GM21619 (cell line): ENCODE data around the gene MGLL.

Experiments
- ATAC-seq: cut with Tn5 transposase; IDR thresholded peaks from one replicate; pipeline ENCODE4 v1.9.1; 2021; ENCODE audit not compliant: unreplicated experiment

Gene MGLL

DNA sequence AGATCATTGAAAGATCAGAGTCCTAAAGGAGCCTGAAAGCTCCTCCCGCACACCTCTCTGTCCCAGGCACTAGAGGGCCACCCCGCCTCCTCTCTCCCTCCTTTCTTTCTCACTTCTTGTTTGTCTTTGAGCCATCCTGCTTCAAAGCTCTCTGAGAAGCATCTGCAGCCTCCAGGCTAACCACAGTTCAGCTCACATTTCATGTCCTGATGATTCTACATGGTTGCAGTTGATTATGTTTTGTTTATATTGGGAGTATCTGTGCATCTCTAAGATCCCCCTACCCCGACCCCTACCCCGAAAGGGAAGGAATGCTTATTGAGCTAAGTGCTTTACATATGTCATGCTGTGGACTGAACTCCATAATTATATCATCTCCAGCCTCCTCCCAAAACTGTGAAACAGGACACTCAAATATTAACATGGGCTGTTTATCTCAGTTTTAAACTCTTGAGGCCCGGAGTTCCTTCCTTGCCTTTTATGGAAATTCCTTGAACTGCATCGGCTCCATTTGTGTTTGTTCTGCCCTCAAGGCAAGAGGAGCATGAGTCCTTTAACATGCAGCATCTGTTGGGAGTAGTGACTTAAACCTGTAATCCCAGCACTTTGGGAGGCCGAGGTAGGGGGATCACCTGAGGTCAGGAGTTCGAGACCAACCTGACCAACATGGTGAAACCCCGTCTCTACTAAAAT is 30.9 kb downstream of the MGLL start:
- peak; percentile 86 for ATAC-seq

DNA sequence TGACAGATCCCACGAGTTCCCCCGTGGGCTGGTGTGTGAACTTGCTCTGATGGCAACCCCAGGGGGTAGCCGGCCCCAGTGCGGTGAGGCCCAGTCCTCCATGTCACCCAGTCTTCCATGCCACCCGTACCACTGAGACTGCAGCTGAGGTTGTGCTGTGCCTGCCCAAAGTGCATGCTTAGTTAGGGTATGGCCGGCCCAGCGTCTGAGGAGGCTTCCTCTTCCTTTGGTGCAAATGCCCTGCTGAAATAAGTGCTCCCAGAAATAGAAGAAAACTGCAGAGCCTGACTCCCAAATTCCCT is 31.5 kb downstream of the MGLL start:
- ATAC-seq = peak; percentile 9

DNA sequence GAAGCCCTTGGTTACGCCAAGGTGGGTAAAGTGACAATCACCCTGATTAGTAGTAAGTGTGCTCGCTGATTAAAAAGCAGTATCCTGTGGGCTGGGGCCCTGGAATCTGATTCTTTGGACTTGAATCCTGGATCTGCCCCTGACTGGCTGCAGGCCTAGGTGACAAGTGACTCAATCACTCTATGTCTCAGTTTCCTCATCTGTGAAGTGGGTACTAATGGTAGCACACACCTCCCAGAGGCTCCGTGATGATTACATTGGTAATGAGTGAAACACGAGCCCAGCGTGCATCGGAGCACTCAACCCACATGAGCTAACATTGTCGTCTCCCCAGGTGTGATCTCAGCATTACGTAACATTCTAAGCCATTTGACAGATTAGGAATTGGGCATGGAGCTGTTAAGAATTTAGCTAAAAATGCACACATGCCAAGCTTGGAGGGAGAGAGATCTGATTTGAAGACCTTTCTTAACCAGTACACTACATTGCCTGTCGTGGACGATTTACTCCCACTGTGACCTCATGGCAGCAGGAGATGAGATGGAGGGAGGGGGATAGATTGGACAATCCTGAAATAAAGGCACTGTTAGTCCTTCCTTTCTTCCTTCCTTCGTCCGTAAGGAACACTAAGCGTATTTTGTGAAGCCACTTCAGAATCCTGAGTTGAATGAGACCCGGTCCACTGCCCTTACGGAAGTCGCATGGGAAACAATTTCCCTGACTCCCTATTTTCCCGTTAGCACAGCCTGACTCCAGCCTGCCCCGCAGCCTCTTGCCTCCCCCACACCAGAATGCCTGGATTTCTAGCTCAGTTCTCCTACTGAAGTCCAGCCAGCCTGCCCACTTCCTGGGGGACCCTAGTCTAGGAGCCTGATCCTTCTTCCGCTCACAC is 32.1 kb downstream of the MGLL start:
- no peak for ATAC-seq

DNA sequence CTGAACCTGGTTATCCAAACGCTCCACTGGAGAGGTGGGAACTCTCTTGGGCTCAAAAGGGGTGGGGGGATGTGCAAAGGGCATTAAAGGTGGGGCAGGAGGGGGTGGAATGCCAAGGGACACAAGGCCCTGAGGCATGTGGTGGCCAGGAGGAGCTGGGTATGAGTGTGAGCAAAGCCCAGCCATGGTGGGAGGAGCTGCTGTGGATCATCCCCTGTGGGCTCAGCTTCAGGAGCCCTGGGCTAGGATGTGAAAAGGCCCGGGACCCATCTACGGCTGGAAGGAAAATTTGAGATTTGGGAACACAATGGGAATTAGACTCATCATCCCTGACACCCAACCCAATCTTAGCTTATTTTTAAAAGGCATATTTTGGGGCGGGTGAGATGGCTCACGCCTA is 33.3 kb downstream of the MGLL start:
- no peak for ATAC-seq

DNA sequence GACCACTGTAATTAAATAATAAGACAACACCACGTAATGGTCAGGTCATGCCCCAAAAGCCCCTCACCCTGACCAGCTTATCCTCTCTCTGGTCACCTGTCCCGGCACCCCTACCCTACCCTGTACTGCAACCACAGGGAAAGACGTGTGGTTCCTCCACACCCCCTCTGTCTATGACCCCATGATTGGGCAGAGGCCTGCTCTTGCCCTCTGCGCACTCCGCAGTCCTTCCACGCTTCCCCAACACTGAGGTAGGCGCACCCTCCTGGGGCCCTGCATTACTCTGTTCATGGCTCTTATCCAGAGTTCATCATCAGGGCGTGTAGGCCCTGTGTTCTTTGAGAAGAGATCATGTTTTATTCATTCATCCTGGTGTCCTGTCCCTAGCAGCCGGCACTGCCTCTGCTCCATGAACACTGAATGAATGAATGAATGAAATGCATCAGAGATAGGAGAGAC is 33.8 kb downstream of the MGLL start:
- ATAC-seq = no peak

DNA sequence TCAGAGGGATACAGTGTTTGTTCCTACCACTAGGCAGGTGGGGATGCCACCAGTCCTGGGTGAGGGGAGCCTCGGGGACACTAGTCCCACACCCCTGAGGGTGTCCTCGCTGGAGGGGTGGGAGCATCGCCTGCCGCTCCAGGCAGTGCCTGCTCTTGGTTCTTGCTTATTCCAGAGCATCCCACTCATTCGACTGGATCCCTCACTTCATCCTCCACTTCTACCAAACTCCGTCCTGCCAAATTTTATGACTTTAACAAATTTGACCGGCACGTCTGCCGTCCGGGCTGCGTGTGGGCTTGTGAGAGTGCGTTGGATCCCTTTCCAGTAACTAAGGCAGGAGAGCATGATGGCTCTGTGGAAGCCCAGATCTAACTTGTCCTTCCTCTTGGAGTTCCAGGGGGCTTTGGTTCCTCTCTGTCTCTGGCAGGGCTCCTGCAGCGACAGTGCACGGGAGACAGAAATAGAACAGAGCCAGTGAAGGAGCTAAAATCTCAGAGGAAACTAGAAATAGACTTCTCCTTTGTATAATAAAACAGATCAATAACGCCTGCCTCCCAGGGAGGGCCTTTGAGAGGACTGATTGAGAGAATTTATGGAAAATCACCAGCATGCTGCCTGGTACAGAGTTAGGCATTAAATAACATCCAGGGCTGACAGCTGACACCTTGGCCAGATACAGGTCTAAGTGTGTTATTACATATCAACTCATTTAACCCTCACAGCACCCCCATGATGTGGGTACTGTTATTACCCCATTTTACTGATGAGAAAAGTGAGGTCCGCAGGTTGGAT is 34.5 kb downstream of the MGLL start:
- ATAC-seq = no peak

DNA sequence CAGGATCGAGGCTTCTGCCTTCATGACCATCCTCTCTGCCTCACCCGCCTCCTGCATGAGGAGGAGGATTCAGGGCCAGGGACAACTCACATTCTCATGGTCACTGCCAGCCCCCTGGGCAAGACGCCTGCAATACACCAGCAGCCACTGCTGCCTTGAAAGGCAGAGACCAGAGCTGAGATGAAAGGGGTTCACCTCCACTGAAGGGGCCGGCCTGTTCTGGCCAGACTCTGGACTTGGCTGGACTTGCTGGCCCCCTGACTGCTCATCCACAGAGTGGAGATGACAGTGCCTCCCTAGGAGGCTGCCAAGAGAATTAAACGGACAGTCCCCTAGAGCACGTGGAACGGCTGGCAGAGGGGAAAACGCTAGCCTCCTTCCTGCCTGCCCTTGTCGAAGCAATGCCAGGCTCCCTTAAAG is 35.2 kb downstream of the MGLL start:
- ATAC-seq = no peak

DNA sequence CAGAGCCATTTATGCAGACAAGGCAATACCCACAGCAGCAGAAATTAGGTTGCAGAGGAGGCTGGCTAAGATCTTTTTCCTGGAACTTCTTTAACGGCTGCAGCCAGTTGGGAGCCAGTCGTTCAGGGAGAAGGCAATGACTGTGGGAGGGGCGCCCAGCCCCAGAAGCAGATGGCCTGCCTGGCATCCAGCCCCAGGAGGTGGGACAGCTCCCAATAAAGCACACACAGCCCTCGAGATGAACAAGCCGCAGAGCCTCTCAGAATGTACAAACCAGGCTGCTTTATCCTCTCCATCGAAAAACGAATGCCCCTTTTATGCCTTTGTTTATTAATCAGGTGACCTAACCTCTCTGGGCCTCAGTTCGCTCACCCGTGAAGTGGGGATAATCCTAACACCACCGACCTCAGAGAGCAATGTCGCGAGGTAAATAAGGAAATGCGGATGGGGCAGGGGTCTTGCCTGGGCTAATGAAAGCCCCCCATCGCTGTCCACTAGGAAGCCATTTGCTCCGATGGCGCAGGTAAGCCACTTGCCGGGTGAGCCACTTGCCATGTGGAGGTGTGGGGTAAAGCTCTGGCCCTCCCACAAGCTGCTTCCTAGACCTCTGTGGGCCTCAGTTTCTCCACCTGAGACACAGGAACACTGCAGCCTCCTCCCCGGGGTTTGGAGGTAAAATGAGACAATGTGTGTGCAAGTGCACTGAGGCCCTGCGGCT is 35.8 kb downstream of the MGLL start:
- no peak for ATAC-seq

DNA sequence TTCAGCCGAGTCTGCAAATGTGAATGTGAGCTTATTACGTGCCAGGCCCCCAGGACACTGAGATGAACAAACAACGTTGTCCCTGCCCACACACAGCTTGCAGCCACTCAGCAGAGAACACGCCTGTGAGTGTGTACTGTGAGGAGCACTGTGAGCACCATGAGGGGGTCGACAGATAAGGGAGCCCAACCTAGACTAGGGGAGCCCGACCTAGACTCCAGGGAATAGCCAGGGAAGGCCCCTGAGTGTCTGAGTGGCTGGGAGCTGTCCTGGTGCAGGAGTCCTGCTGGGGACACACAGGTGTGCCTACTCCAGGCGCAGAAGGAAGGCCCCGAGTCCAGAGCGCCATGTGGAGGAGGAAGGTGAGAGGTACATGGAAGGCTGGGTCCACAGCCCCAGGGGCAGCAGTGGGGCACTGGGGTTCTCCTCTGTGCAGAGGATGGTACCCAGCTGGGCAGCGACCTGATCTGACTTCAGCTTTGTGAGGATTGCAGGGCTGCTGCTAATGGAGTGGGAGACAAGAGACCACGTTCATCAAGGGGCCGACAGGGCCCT is 36.5 kb downstream of the MGLL start:
- no peak for ATAC-seq

DNA sequence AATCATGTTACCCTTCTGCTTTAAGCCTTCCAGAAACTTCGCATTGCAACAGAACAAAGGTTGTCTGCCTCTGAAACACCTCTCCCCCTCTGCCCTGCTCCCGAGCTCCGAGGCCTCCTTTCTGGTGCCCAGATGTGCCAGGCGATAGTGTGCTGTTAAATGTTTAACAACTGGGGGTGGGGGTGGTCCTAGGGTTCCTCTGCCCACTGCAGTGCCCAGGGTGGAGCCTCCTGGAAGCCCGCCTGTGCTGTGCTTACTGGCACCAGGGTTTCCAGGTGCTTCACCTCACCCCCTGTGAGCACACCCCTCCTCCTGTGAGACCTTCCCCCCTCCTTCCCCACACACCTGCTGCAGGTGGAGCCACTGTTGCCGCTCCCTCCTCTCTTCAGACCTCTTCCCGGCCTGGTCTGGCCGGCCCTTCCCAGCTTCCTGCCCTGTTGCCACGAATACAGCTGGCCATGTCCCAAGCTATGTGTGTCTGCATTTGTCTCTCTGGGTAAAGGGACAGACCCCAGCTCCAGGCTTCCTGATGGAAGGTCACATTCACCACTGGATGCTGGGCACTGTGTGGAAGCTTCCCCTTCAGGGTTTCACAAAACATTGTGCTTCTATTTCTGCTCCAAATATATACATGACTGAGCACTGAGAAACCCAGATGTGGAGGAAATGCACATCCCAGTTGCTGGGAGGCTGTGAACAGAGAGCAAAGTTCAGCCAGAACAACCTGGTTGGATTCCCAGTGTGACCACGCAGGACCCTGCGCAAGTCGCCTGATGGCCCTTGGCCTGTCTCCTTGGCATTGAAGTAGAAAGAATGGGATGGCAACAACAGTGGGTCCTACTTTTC is 37.2 kb downstream of the MGLL start:
- ATAC-seq = no peak

DNA sequence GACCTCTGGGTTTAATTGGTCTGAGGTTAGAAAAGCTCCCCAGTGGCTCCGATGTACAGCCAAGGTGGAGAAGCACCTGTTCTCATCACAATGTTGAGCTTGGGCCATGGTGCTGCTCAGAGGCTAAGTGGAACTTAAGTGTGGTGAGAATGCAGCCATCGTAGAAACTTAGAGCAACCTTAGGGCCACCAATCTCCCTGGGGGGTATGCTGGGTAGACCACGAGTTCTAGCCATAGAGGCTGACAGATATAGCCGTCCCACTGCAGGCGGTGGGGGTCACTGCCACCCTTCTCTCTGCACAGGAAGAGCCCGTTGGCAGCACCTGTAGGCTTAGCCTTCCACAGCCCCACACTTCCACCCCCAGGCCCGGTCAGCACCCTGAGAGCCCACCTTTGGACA is 38.0 kb downstream of the MGLL start:
- ATAC-seq = peak; percentile 44

DNA sequence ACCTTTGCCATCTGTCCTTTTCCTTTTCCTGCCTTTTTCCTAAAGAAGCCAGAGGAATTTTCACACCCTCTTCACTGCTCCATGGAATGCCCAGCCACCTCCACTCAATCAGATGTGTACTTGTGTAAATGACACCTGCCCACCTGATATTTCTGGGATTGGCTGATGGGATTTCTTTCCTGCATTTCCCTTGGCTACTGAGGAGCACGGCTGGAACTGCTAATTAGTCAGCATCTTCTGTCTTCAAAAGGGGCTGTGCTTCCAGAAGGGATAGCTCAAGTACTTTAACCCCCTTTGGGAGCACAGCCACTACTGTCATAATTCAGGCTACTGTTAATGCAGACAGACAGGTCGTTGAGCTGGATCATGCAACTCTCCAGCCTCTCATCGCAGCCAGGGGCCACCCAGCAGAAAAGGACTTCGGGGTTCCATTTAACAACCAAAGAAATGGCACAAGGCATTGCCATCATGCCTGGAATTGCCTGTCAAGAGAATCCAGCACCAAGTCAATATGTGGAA is 38.6 kb downstream of the MGLL start:
- no peak for ATAC-seq

DNA sequence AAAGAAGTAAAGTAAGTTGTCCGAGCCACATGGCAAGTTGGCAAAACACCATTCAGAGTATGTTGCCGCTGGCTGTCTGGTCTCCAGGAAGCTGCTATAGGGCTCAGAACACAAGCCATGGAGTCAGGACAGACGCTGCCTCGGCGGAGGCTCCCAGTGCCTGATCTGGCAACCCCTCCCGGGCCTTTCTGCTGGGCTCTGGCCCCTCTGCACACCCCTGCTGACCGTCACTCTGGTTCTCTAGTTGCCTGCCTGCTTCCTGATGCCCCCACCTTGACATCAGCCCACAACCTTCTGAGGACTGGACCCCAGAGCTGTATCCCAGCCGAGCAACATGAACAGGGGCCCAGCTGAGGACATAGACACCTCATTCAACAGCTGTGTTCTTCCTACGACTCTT is 39.1 kb downstream of the MGLL start:
- ATAC-seq = no peak

DNA sequence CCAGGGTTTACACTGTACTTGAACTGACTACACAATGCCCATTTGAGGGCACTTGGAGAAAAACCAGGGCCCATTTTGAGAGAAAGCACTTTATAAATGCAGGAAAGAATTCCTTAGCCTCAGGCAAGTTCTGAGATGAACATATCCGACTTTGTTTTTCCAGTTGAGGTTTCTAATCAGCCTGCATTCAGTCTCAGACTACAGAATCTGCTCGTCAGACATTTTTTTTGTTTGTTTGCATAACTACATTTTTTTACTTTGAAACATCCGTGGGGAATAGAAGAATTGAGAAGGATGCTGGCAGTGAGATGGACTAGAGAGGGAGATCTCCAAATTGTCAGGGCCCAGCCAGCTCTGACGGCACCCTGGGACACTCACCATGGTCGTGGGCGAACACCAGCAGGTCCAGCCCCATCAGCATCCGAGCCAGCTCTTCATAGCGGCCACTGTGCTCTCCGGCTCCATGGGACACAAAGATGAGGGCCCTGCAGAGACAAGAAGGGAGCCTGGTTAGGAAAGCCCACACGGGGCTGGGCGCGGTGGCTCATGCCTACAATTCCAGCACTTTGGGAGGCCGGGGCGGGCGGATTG is 40.8 kb downstream of the MGLL start:
- ATAC-seq = no peak

DNA sequence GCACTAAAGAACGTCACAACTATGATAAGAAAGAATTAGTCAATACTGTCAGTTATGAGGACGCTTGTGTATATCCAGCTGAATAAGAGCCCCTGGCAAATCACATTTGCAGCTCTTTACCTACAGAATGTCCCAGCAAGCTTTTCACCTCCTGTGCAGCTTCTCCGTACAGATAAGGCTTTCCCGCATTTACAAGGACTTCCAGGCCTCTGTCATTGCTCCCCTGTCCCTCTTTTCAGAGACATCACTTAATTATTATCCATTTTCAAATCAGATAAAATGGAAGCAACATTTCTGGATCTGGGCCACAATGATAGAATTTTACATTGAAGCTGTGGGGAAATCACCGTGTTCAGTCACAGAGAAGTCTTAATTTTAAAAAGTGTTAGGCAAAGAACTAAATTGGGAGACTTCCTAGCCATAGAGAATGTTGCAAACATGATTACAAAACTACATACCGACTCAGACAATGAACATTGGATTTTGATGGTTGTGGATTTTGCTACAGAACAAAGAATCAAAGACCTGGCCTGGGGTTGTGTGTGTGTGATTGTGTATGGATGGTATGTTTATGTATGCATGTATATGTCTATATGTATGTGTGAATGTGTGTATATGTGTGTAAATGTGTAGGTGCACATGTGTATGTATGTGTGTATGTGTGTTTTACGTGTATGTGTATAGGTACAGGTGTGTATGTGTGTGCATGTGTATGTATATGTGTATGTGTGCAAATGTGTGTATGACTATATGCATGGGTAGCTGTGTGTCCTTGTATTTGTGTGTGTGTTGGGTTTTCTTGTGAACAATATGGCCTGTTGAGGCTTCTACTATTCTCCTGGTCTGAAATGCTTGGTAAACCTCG is 41.5 kb downstream of the MGLL start:
- ATAC-seq = no peak

DNA sequence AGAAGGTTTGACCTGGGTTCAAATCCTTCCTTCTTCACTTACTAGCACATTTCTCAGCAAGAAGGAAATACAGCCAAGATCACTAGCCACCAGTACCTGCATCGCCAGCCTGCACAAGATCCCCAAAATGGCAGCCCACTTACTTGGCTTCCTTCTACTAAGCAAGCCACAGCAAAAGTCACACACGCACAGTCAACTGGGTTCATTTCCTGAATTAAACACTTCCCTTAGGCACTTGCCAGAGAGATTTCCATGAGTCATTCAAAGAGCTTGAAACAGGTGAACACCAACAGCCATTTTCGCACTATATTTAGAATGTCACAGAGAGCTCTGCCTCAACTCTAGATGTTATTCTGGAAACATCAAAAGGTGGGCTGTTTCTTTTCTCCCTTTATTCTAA is 42.6 kb downstream of the MGLL start:
- ATAC-seq = no peak

DNA sequence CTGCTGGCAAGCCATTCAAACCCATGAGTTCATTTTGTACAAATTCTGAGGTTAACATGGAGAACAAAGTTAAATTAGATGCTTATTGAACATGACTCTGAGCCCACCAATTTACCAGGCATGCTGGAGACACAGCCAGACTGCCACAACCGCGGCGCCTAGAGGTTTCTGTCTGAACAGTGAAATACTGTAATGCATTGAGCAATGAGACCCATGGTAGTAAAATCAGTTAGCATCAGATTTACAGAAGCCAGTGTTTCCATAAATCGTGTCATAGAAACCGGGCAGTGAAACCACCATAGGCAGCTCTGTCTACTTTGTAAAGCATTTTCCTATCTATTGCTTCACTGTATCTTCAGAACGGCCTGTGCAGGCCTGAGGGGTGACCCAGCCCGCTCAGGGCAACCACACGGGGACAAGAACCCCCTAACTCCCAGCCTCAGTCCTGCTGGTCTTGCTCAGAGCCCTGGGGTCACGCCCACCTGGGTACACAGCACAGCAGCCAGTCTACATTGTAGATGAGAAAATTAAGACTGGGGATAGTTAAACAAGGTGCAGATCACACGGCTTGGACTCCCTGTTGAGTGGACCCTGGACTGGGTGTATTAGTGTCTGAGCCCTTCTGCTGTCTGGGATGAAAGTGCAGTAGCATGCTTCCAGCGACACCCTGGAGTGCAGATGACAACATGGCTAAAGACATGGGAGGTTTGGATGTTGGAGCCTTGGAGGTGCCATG is 44.2 kb downstream of the MGLL start:
- ATAC-seq = no peak

DNA sequence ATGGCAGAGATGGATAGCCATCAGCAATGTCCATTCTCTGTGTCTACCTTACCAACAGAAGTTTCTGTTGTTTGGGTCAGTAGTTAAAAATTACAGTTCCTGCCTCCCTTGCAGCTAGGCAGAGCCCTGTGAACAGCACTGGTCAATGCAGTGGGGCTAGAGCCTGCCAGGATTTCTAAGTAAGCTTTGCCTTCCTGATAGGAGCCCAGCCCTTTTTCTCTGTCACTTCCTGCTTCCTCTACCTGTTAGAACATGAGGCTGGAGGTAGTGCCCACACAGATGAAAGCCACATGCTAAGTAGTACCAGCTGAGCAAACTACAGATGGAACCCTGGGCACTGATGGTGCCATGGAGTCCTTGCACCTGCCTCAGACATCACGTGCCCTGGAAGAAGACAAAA is 45.0 kb downstream of the MGLL start:
- no peak for ATAC-seq
